Tibial artery (tissue), 4 donors: Measurements from ENCODE around the gene HOXD10.

Experiments used
- DNase-seq, 2 donors: peaks; one replicate each; pipeline ENCODE4 v3.0.0-alpha.2; 2019
- H3K27ac ChIP-seq, 2 donors: fragments of 200-600 bp; sonication (generic) in 1 of 2; 1 replicate in 1 of 2; 2 replicates in 1 of 2; pipeline ENCODE4 v1.5.1; 2018 to 2019; ENCODE audit warnings: mild to moderate bottlenecking in 1 of 2
- H3K27me3 ChIP-seq, 2 donors: fragments of 200-600 bp; sonication (generic) in 1 of 2; one replicate each; pipeline versions ENCODE4 v1.5.1 to v1.6.0; 2016 to 2019
- H3K36me3 ChIP-seq, 3 donors: fragments of 200-600 bp; sonication (generic) in 2 of 3; one replicate each; pipeline ENCODE4 v1.5.1; 2016 to 2019; ENCODE audit warnings: mild to moderate bottlenecking in 2 of 3
- H3K4me1 ChIP-seq, 4 donors: fragments of 200-600 bp; sonication (generic) in 2 of 4; 1 replicate in 3 of 4; 2 replicates in 1 of 4; pipeline ENCODE4 v1.5.1; 2016 to 2019
- H3K4me3 ChIP-seq, 2 donors: fragments of 200-600 bp; sonication (generic) in 1 of 2; 1 replicate in 1 of 2; 2 replicates in 1 of 2; pipeline ENCODE4 v1.5.1; 2018 to 2019; ENCODE audit warnings: mild to moderate bottlenecking in 2 of 2
- H3K9me3 ChIP-seq, 3 donors: fragments of 200-600 bp; sonication (generic) in 1 of 3; one replicate each; pipeline ENCODE4 v1.5.1; 2016 to 2019
- intact Hi-C: fragments of 100-400 bp; cut with DNase I; formaldehyde crosslinking; loops from one replicate; pipeline ENCODE4 v1.15.0; 2023; ENCODE audit warnings: low total_unique reads
- TF ChIP-seq, protein P1 (sequence below), 2 experiments: fragments of 200-600 bp in 1 of 2; fragments of 450-650 bp in 1 of 2; IDR thresholded peaks; one replicate each; pipeline ENCODE4 v1.5.1; 2017 to 2019; ENCODE audit warnings: antibody characterized with exemption in 2 of 2, mild to moderate bottlenecking in 1 of 2, moderate library complexity in 1 of 2

The HOXD10 gene

GRCh38 chr2:176117823-176118371 is 1.3 kb downstream of the HOXD10 start:
- Histone ChIP-seq H3K36me3 (no peaks in the 10 kb centered on the region), H3K27me3 (peaks cover 14 to 100% of the 10 kb centered on the region in 2 donors), H3K9me3 (no peaks in the 10 kb centered on the region), H3K27ac (no peak overlapping the region), H3K4me3 (no peak overlapping the region), H3K4me1 (peaks cover 0 to 24% (median 19%) of the 10 kb centered on the region in 4 donors)
- no peak for DNase-seq
- intact Hi-C loops, result loop anchor here (10.0 kb wide), 1 partner anchor 1027 kb away; no protein-coding TSS in a partner anchor
- TF ChIP-seq, protein P1, sequence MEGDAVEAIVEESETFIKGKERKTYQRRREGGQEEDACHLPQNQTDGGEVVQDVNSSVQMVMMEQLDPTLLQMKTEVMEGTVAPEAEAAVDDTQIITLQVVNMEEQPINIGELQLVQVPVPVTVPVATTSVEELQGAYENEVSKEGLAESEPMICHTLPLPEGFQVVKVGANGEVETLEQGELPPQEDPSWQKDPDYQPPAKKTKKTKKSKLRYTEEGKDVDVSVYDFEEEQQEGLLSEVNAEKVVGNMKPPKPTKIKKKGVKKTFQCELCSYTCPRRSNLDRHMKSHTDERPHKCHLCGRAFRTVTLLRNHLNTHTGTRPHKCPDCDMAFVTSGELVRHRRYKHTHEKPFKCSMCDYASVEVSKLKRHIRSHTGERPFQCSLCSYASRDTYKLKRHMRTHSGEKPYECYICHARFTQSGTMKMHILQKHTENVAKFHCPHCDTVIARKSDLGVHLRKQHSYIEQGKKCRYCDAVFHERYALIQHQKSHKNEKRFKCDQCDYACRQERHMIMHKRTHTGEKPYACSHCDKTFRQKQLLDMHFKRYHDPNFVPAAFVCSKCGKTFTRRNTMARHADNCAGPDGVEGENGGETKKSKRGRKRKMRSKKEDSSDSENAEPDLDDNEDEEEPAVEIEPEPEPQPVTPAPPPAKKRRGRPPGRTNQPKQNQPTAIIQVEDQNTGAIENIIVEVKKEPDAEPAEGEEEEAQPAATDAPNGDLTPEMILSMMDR (IDR thresholded peaks at IDR 0.05), result no peak

DNA sequence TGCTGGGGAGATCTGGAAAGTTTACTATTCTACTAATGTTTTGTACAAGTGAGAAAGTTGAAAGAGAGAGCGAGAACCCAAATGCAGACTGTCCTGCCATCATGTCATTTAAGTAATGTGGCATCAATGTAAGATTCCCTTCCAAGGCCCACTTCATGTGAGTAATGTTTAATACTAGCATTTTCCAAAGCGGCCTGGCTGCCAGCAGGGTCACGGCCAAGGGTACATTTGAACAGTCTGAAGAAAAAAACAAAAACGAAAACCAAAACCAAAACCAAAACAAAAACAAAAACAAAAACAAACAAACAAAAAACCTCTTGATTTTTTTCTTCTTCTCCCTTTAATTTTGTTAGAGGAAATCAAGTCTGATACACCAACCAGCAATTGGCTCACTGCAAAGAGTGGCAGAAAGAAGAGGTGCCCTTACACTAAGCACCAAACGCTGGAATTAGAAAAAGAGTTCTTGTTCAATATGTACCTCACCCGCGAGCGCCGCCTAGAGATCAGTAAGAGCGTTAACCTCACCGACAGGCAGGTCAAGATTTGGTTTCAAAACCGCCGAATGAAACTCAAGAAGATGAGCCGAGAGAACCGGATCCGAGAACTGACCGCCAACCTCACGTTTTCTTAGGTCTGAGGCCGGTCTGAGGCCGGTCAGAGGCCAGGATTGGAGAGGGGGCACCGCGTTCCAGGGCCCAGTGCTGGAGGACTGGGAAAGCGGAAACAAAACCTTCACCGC is 2.2 kb downstream of the HOXD10 start:
- DNase-seq, result no peak
- Histone ChIP-seq H3K36me3 (no peaks in the 10 kb centered on the region), H3K4me1 (peaks cover 0 to 31% (median 26%) of the 10 kb centered on the region in 4 donors), H3K4me3 (no peak overlapping the region), H3K27ac (no peak overlapping the region), H3K9me3 (no peaks in the 10 kb centered on the region), H3K27me3 (peaks cover 14 to 100% of the 10 kb centered on the region in 2 donors)
- TF ChIP-seq, protein P1 (IDR thresholded peaks at IDR 0.05), result peak in 1 of 2 experiments; percentile 13
- intact Hi-C loops, result loop anchor here (10.0 kb wide), 1 partner anchor 1026 kb away; no protein-coding TSS in a partner anchor

DNA sequence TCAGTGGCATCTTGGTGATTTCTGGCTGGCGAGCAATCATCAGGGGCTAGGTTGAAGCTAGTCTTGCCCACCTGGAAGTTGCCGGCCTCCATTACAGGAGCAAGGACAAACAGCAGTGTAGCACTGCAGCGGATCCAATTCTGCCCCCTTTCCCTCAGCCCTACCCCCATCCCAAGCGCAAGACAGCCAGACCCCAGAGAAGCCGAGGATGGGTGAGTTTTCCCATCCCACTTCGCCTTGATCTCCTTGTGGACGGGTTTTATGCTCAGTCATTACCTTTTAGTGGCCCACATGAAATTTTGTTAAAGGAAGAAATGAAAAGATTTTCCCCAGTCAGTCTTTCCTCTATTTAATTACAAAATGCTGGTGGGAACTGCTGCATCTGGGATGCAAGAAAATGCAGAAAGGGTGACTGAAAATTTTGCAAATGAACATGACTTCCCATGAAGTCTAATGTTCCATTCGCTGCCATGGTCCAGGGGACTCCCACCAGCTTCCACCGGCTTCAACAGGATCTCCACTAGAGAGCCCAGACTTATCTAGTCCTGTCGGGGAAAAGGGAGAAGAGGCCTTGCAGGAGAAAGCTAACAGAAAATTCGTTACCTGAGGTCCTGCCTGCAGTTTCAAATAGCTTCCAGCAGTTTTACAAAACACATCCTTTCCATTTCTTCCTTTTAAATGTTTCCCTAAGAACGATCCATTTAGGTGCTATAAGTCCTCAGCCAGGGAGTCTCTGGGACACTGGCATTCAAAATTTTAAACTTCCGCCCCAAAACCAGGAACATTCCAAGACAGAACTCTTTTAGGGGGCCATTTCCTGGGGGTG is 4.0 kb downstream of the HOXD10 start:
- H3K4me1 ChIP-seq, result peaks cover 0 to 31% (median 26%) of the 10 kb centered on the region in 4 donors
- peaks cover 14 to 99% of the 10 kb centered on the region in 2 donors for H3K27me3 ChIP-seq
- H3K36me3 ChIP-seq, result no peaks in the 10 kb centered on the region
- no peaks in the 10 kb centered on the region for H3K9me3 ChIP-seq
- intact Hi-C loops, result no loop called here
- no peak overlapping the region for H3K27ac ChIP-seq
- TF ChIP-seq, protein P1 (IDR thresholded peaks at IDR 0.05), result no peak
- H3K4me3 ChIP-seq, result no peak overlapping the region
- no peak for DNase-seq

GRCh38 chr2:176121190-176122051 is 4.8 kb downstream of the HOXD10 start:
- Histone ChIP-seq H3K36me3 (no peaks in the 10 kb centered on the region), H3K27ac (no peak overlapping the region), H3K4me3 (peak overlapping the region; percentile 51 to 57), H3K27me3 (peaks cover 14 to 97% of the 10 kb centered on the region in 2 donors), H3K4me1 (peaks cover 0 to 26% (median 19%) of the 10 kb centered on the region in 4 donors), H3K9me3 (no peaks in the 10 kb centered on the region)
- no peak for DNase-seq
- TF ChIP-seq, protein P1 (IDR thresholded peaks at IDR 0.05), result no peak
- intact Hi-C loops, result no loop called here
